Measurements from ENCODE around the gene CSNK1G3. TPM values are rescaled to one million over a fixed set of nuclear protein-coding genes. Genes with fewer than 3 reads are reported as not detected.

CSNK1G3 gene
- total and polyA plus RNA-seq, 2 of the 4 experiments (the other 2 are of a cell fraction) = 16.4 to 26.2 TPM

DNA sequence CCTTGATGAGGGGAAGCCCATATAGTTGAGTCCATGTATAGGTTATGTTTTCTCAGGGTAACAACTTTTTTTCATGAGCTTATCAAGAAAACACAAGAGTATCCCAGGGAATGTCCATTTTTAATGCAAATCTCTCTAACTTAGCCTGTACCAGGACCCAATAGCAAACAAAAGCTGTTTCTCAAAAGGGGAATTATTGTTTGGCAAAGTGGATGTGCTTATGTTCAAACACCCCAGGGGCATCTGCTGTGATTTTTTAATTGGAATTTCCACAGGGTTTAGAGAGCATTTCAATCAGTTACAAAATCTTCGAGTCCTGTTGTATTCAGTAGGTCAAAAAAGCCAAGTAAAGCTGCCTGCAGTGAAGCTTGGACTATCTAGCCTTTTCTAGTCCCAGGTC lies 33.4 kb upstream of the CSNK1G3 start:
- intact Hi-C loops (cut with micrococcal nuclease) = no loop called here
- H2AK5ac ChIP-seq (ENCODE audit: low read depth, low read length) = no peak overlapping the region
- CTCF ChIA-PET = no interaction called here
- no peak overlapping the region for H4K91ac ChIP-seq (ENCODE audit: insufficient read depth, low read depth, low read length)
- no peak overlapping the region for H2BK15ac ChIP-seq (ENCODE audit: low read depth, low read length)
- H3K36me3 ChIP-seq (ENCODE audit: control insufficient read depth, insufficient read depth, low read length) = no peaks in the 10 kb centered on the region
- DNase-seq (no peak), ATAC-seq (ENCODE audit: low read depth) (no peak)
- no peak overlapping the region for H3K56ac ChIP-seq (ENCODE audit: extremely low read depth, insufficient read depth, low read length)
- no CpG with 5 or more reads among the region's 1 CpG for WGBS, 2 experiments (ENCODE audit: extremely low coverage in 2 of 2, insufficient read length in 1 of 2)
- H4K20me1 ChIP-seq (ENCODE audit: insufficient read depth, low read length) = no peaks in the 10 kb centered on the region
- no peak overlapping the region for H3K27ac ChIP-seq (ENCODE audit: insufficient read depth, low read length)
- no peak overlapping the region for H4K8ac ChIP-seq (ENCODE audit: low read depth in 2 of 2, low read length in 2 of 2)
- no peak overlapping the region for H3K9ac ChIP-seq (ENCODE audit: low read depth, low read length)
- H3K4me2 ChIP-seq (ENCODE audit: low read depth, low read length) = no peak overlapping the region
- H3K4me3 ChIP-seq (ENCODE audit: insufficient read depth, low read depth, low read length) = no peak overlapping the region
- no peaks in the 10 kb centered on the region for H3K79me1 ChIP-seq (ENCODE audit: low read depth in 1 of 2, low read length in 2 of 2)
- no peaks in the 10 kb centered on the region for H3K9me3 ChIP-seq (ENCODE audit: control insufficient read depth, insufficient read depth, low read length)
- H3K27me3 ChIP-seq (ENCODE audit: control insufficient read depth, insufficient read depth, low read length) = peaks cover 4% of the 10 kb centered on the region; the same call in 1 of the 2 replicates
- no peak overlapping the region for H2BK5ac ChIP-seq (ENCODE audit: low read depth, low read length, poor library complexity, severe bottlenecking)
- no peak overlapping the region for H3K23ac ChIP-seq (ENCODE audit: low read depth, low read length)
- H2BK120ac ChIP-seq (ENCODE audit: low read depth, low read length) = no peak overlapping the region
- no peak overlapping the region for H2AFZ ChIP-seq (replicated peaks; ENCODE audit: low read length, poor library complexity)
- BruUV-seq (replicated peaks) = no TSS peak
- POLR2A ChIA-PET (ENCODE audit: unreplicated experiment) = no interaction called here
- TF ChIP-seq CEBPB (IDR thresholded peaks at IDR 0.05; ENCODE audit: low read depth, low read length) (no peak), POLR2A (IDR thresholded peaks at IDR 0.05; ENCODE audit: low read depth, low read length) (no peak), ELK1 (IDR thresholded peaks at IDR 0.05; ENCODE audit: borderline replicate concordance, low read depth, low read length) (no peak), MXI1 (IDR thresholded peaks at IDR 0.05; ENCODE audit: borderline replicate concordance, low read depth, low read length) (no peak), RCOR1 (IDR thresholded peaks at IDR 0.05; ENCODE audit: insufficient replicate concordance, low read length) (no peak), MAFK (IDR thresholded peaks at IDR 0.05; ENCODE audit: low read depth, low read length) (no peak), RAD21 (IDR thresholded peaks at IDR 0.05; ENCODE audit: low read length) (no peak), BHLHE40 (IDR thresholded peaks at IDR 0.05; ENCODE audit: low read depth, low read length) (no peak), MAZ (IDR thresholded peaks at IDR 0.05; ENCODE audit: borderline replicate concordance, low read depth, low read length) (no peak), SMC3 (IDR thresholded peaks at IDR 0.05; ENCODE audit: low read depth, low read length) (no peak)
- TF ChIP-seq, protein P1, sequence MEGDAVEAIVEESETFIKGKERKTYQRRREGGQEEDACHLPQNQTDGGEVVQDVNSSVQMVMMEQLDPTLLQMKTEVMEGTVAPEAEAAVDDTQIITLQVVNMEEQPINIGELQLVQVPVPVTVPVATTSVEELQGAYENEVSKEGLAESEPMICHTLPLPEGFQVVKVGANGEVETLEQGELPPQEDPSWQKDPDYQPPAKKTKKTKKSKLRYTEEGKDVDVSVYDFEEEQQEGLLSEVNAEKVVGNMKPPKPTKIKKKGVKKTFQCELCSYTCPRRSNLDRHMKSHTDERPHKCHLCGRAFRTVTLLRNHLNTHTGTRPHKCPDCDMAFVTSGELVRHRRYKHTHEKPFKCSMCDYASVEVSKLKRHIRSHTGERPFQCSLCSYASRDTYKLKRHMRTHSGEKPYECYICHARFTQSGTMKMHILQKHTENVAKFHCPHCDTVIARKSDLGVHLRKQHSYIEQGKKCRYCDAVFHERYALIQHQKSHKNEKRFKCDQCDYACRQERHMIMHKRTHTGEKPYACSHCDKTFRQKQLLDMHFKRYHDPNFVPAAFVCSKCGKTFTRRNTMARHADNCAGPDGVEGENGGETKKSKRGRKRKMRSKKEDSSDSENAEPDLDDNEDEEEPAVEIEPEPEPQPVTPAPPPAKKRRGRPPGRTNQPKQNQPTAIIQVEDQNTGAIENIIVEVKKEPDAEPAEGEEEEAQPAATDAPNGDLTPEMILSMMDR (conservative IDR thresholded peaks at IDR 0.05; ENCODE audit: low read depth, low read length) = no peak
- TF ChIP-seq, protein P2, sequence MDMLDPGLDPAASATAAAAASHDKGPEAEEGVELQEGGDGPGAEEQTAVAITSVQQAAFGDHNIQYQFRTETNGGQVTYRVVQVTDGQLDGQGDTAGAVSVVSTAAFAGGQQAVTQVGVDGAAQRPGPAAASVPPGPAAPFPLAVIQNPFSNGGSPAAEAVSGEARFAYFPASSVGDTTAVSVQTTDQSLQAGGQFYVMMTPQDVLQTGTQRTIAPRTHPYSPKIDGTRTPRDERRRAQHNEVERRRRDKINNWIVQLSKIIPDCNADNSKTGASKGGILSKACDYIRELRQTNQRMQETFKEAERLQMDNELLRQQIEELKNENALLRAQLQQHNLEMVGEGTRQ (IDR thresholded peaks at IDR 0.05; ENCODE audit: low read depth, low read length) = no peak
- H4K5ac ChIP-seq (ENCODE audit: low read depth, low read length) = no peak overlapping the region
- H3K4me1 ChIP-seq (ENCODE audit: control insufficient read depth, insufficient read depth, low read length) = no peaks in the 10 kb centered on the region; the same call in 1 of the 2 replicates
- H3K18ac ChIP-seq (ENCODE audit: low read depth, low read length) = no peak overlapping the region
- H3K9me1 ChIP-seq (ENCODE audit: insufficient read depth, low read length) = no peaks in the 10 kb centered on the region
- H2AK9ac ChIP-seq (replicated peaks; ENCODE audit: low read depth, low read length, poor library complexity) = no peak overlapping the region
- no peak overlapping the region for H3K14ac ChIP-seq (replicated peaks; ENCODE audit: low read depth, low read length)
- no peak overlapping the region for H2BK20ac ChIP-seq (ENCODE audit: low read depth, low read length)
- in situ Hi-C loops (cut with MboI; ENCODE audit: low sequenced_read_pairs) = no loop called here
- dilution Hi-C loops (cut with HindIII; ENCODE audit: low sequenced_read_pairs, unreplicated experiment) = no loop called here
- H3K4ac ChIP-seq (ENCODE audit: low read depth, low read length) = no peak overlapping the region

All from IMR-90 (cell line).